HL-60 (cell line): ENCODE measurements around the gene FOXN1.

Source experiments
- DNase-seq, 2 experiments: peaks; one replicate each; pipeline ENCODE4 v3.0.0-alpha.2; 2010 to 2020; ENCODE audit warnings: low read depth in 1 of 2, low spot score in 1 of 2
- H3K27ac ChIP-seq: fragments of 250-450 bp; sonication (Bioruptor Pico); replicated peaks from 2 replicates; pipeline ENCODE4 v1.5.1; 2020; ENCODE audit warnings: mild to moderate bottlenecking, moderate library complexity
- H3K27me3 ChIP-seq: fragments of 250-450 bp; sonication (Bioruptor Pico); 2 replicates; pipeline ENCODE4 v1.5.1; 2021; ENCODE audit warnings: mild to moderate bottlenecking, moderate library complexity; ENCODE audit not compliant: insufficient read depth, poor library complexity, severe bottlenecking
- H3K4me3 ChIP-seq: replicated peaks from 2 replicates; pipeline ENCODE4 v1.5.1; 2011; ENCODE audit warnings: mild to moderate bottlenecking, control low read depth, low read length; ENCODE audit not compliant: insufficient read depth
- CTCF ChIP-seq: IDR thresholded peaks from one replicate; pipeline ENCODE4 v1.5.1; 2011; ENCODE audit warnings: low read length, control low read depth, inconsistent platforms; ENCODE audit not compliant: insufficient read depth
- GABPA ChIP-seq: IDR thresholded peaks from 2 replicates; pipeline ENCODE4 v1.6.1; 2012; ENCODE audit warnings: low read depth
- POLR2AphosphoS5 ChIP-seq: IDR thresholded peaks from 2 replicates; pipeline ENCODE4 v1.6.1; 2012; ENCODE audit warnings: low read depth
- REST ChIP-seq: IDR thresholded peaks from 2 replicates; pipeline ENCODE4 v1.6.1; 2012; ENCODE audit warnings: low read depth; ENCODE audit not compliant: insufficient replicate concordance
- SPI1 ChIP-seq: IDR thresholded peaks from 2 replicates; pipeline ENCODE4 v1.6.1; 2012; ENCODE audit warnings: low read depth, mild to moderate bottlenecking, borderline replicate concordance

Gene FOXN1

DNA sequence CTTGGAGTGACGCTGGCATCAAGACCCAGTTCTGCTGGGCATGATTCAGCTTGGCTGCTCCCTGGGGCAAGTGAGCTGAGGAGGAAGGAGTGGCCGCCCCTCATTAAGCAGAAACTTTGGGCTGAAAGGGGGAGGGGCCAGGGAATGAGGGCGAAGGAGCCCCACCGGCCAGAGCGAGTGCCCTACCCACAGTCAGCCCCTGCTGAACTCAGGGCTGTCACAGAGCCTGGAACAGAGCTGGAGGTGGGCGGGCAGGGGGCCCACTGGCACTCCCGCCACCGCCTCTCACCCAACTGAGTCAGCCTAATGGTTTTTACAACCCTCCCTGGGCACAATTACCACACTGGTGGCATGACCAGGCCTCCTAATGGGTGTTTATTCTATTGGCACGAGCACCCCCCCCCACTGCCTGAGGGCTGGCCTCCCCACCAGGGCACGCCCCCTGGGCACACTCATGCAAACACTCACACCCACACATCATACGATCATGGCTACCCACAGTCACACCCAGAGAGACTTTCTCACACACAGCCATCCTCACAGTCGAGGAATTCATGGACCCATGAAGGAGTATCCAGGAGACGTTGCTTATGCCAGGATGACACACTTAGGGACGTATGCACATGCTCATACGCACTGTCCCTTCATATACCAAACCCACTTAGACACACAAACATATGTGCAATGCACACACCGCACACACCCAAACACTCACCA lies 27.1 kb downstream of the FOXN1 start:
- TF ChIP-seq GABPA (no peak), POLR2AphosphoS5 (no peak), CTCF (no peak), REST (no peak), SPI1 (no peak)
- DNase-seq = no peak
- no peaks in the 10 kb centered on the region for H3K27me3 ChIP-seq
- no peak overlapping the region for H3K4me3 ChIP-seq
- no peak overlapping the region for H3K27ac ChIP-seq

GRCh38 chr17:28534740-28535375 lies 28.7 kb downstream of the FOXN1 start:
- H3K27me3 ChIP-seq = no peaks in the 10 kb centered on the region
- H3K4me3 ChIP-seq = no peak overlapping the region
- DNase-seq = no peak
- no peak for TF ChIP-seq GABPA
- no peak for TF ChIP-seq REST
- no peak for TF ChIP-seq POLR2AphosphoS5
- no peak for TF ChIP-seq CTCF
- TF ChIP-seq SPI1 = no peak
- H3K27ac ChIP-seq = no peak overlapping the region

GRCh38 chr17:28536532-28537218 lies 30.5 kb downstream of the FOXN1 start:
- Histone ChIP-seq H3K27me3 (no peaks in the 10 kb centered on the region), H3K27ac (no peak overlapping the region), H3K4me3 (no peak overlapping the region)
- TF ChIP-seq POLR2AphosphoS5 (no peak), CTCF (no peak), REST (no peak), SPI1 (no peak), GABPA (no peak)
- no peak for DNase-seq
